HepG2 (cell line): ENCODE results near the gene DYDC2. TPM values are rescaled to one million over a fixed set of nuclear protein-coding genes. Genes with fewer than 3 reads are reported as not detected.

Source experiments
- ATAC-seq: fragments of 200-7000 bp; cut with Tn5 transposase; 3 replicates; pipeline ENCODE4 v1.9.1; 2020; ENCODE audit warnings: mild to moderate bottlenecking, moderate library complexity
- BruUV-seq: library from RNA; stranded (reverse); fragments of 400-500 nt; replicated peaks from 2 replicates; lab custom pipeline; 2021; lab: Mats Ljungman, UMichigan
- CTCF ChIA-PET: fragments of 300-600 bp; formaldehyde crosslinking; extraction: SDS; loops from one replicate; lab custom pipeline; 2021; ENCODE audit warnings: low total read pairs, inconsistent platforms, low intra/inter-chr PET ratio; lab: Yijun Ruan, JAX
- POLR2A ChIA-PET: fragments of 350-600 bp; sonication (Branson Sonifier 250); formaldehyde crosslinking; loops from one replicate; lab custom pipeline; 2020; ENCODE audit warnings: antibody characterized with exemption, inconsistent platforms; lab: Yijun Ruan, JAX
- DNase-seq: peaks from one replicate; pipeline ENCODE4 v3.0.0-alpha.2; 2015; ENCODE audit warnings: low spot score
- FAIRE-seq: peaks from 3 replicates; lab custom pipeline; 2011; peaks lifted over from hg19 to GRCh38; lab: Jason Lieb, UNC
- H2AFZ ChIP-seq: one replicate; pipeline ENCODE4 v1.6.1; 2011; ENCODE audit warnings: low read length, inconsistent platforms
- H3K27ac ChIP-seq: fragments of 300-600 bp; 3 replicates; pipeline ENCODE4 v1.8.0; 2011; ENCODE audit warnings: mixed run types, mild to moderate bottlenecking, mixed read lengths, low read length, inconsistent platforms; ENCODE audit not compliant: insufficient read depth; ENCODE audit errors: extremely low read length
- H3K27me3 ChIP-seq, 2 experiments: fragments of 200-600 bp in 1 of 2; 2 replicates in 1 of 2; 3 replicates in 1 of 2; pipeline versions ENCODE4 v1.6.0 to v1.8.0; 2011; ENCODE audit warnings: low read length in 2 of 2, mild to moderate bottlenecking in 2 of 2, moderate library complexity in 2 of 2, inconsistent platforms in 1 of 2; ENCODE audit not compliant: insufficient read depth in 2 of 2, control insufficient read depth in 1 of 2
- H3K36me3 ChIP-seq, 2 experiments: fragments of 200-600 bp in 1 of 2; replicated peaks in 1 of 2; 2 replicates in 1 of 2; 3 replicates in 1 of 2; pipeline versions ENCODE4 v1.5.1 to v1.8.0; 2011; ENCODE audit warnings: low read length in 2 of 2, inconsistent platforms in 1 of 2; ENCODE audit not compliant: insufficient read depth in 2 of 2, control insufficient read depth in 1 of 2
- H3K4me1 ChIP-seq: 2 replicates; pipeline ENCODE4 v1.5.1; 2012; ENCODE audit warnings: low read length, inconsistent platforms; ENCODE audit not compliant: insufficient read depth
- H3K4me2 ChIP-seq: 2 replicates; pipeline ENCODE4 v1.6.0; 2011; ENCODE audit warnings: low read depth, low read length, inconsistent platforms
- H3K4me3 ChIP-seq, 3 experiments: fragments of 200-600 bp in 1 of 3; sonication (generic), shearing (Covaris generic) in 1 of 3; replicated peaks in 1 of 3; 2 replicates each; pipeline ENCODE4 v1.5.1; 2011 to 2016; ENCODE audit warnings: low read length in 3 of 3, inconsistent platforms in 2 of 3, low read depth in 2 of 3, mild to moderate bottlenecking in 2 of 3, control low read depth in 1 of 3, mixed read lengths in 1 of 3; ENCODE audit not compliant: insufficient read depth in 1 of 3
- H3K79me2 ChIP-seq: one replicate; pipeline ENCODE4 v1.6.1; 2011; ENCODE audit warnings: low read length, inconsistent platforms; ENCODE audit not compliant: insufficient read depth
- H3K9ac ChIP-seq: 2 replicates; pipeline ENCODE4 v1.6.0; 2011; ENCODE audit warnings: mild to moderate bottlenecking, low read depth, low read length, inconsistent platforms; ENCODE audit not compliant: insufficient read depth
- H3K9me3 ChIP-seq: 2 replicates; pipeline ENCODE4 v1.5.1; 2012; ENCODE audit warnings: mild to moderate bottlenecking, low read length
- H4K20me1 ChIP-seq: 2 replicates; pipeline ENCODE4 v1.6.0; 2011; ENCODE audit warnings: inconsistent platforms, mild to moderate bottlenecking, low read length, moderate library complexity; ENCODE audit not compliant: insufficient read depth
- ARID5B ChIP-seq: IDR thresholded peaks from 2 replicates; pipeline ENCODE4 v1.4.0; 2020; ENCODE audit warnings: mild to moderate bottlenecking, missing genetic modification reagents
- ATRX ChIP-seq: sonication (generic); formaldehyde crosslinking; IDR thresholded peaks from 2 replicates; pipeline ENCODE4 v1.4.0; 2020; ENCODE audit warnings: missing genetic modification reagents, borderline replicate concordance
- FOXA3 ChIP-seq: IDR thresholded peaks from 2 replicates; pipeline ENCODE4 v1.6.1; 2016; ENCODE audit warnings: missing genetic modification reagents, missing compliant biosample characterization
- FOXJ3 ChIP-seq: sonication (generic); formaldehyde crosslinking; IDR thresholded peaks from 2 replicates; pipeline ENCODE4 v1.4.0; 2020; ENCODE audit warnings: missing genetic modification reagents, mild to moderate bottlenecking, borderline replicate concordance
- FUBP1 ChIP-seq: sonication (generic); formaldehyde crosslinking; IDR thresholded peaks from 2 replicates; pipeline ENCODE4 v1.5.1; 2020; ENCODE audit warnings: missing genetic modification reagents, mild to moderate bottlenecking, borderline replicate concordance
- MNT ChIP-seq: fragments of 450-650 bp; IDR thresholded peaks from 2 replicates; pipeline ENCODE4 v1.6.1; 2016
- MYC ChIP-seq: sonication (generic); formaldehyde crosslinking; IDR thresholded peaks from 2 replicates; pipeline ENCODE4 v1.9.0; 2021; ENCODE audit warnings: missing genetic modification reagents, borderline replicate concordance
- PAXIP1 ChIP-seq: sonication (generic); formaldehyde crosslinking; conservative IDR thresholded peaks from 2 replicates; pipeline ENCODE4 v1.4.0; 2020; ENCODE audit warnings: mild to moderate bottlenecking, missing genetic modification reagents, moderate library complexity
- PBX3 ChIP-seq: sonication (generic); formaldehyde crosslinking; IDR thresholded peaks from 2 replicates; pipeline ENCODE4 v1.8.1; 2023; ENCODE audit warnings: missing genetic modification reagents, inconsistent platforms, borderline replicate concordance
- RBM39 ChIP-seq: fragments of 200-400 bp; formaldehyde crosslinking; IDR thresholded peaks from one replicate; pipeline ENCODE4 v1.6.1; 2018; ENCODE audit warnings: antibody characterized with exemption, mild to moderate bottlenecking, low read depth, low read length; ENCODE audit not compliant: poor library complexity, severe bottlenecking
- ZNF678 ChIP-seq: sonication (generic); formaldehyde crosslinking; IDR thresholded peaks from 2 replicates; pipeline ENCODE4 v1.4.0; 2020; ENCODE audit warnings: mild to moderate bottlenecking, missing genetic modification reagents
- WGBS: methylation state at CpG from one replicate; pipeline ENCODE4 v1.1.6; 2017; ENCODE audit warnings: low lambda C conversion rate; 5-methylcytosine and 5-hydroxymethylcytosine counted together
- in situ Hi-C: cut with HindIII; loops from 2 replicates; pipeline ENCODE4 v1.10.0; 2017; ENCODE audit warnings: low pct_unique_long_range_greater_than_20kb; ENCODE audit not compliant: extremely low pct_ligation_motif_present
- intact Hi-C: fragments of 100-400 bp; cut with micrococcal nuclease; formaldehyde crosslinking; loops from one replicate; pipeline ENCODE4 v1.10.0; 2022; ENCODE audit not compliant: unreplicated experiment
- polyA plus RNA-seq, 8 experiments: library from polyadenylated mRNA; depleted of rRNA in 3 of 8; stranded (reverse) in 7 of 8; unstranded in 1 of 8; fragments of >200 nt; fragmentation: Illumina TruSeq in 4 of 8; extraction: Trizol in 4 of 8; gene quantifications; 2 replicates each; pipeline versions ENCODE4 v1.2.1 to v1.2.3, GENCODE V29; 2011 to 2016; ENCODE audit warnings: low read depth in 4 of 8, missing spikeins in 1 of 8, mixed read lengths in 1 of 8; ENCODE audit not compliant: insufficient read depth in 1 of 8
- total RNA-seq, 5 experiments: library from RNA; depleted of rRNA; stranded (reverse); fragments of >200 nt; fragmentation: Illumina TruSeq; extraction: Trizol; gene quantifications; 2 replicates each; pipeline ENCODE4 v1.2.3, GENCODE V29; 2016; ENCODE audit warnings: low read depth in 1 of 5

The DYDC2 gene
- total and polyA plus RNA-seq, 2 of the 13 experiments (the other 11 are each of a cell fraction or from before 2014, with no cell fraction given), result 0.98 to 2.3 TPM

GRCh38 chr10:80344912-80345311 is 11.7 kb upstream of the DYDC2 start:
- Histone ChIP-seq H3K36me3 (no peaks in the 10 kb centered on the region), H3K9me3 (no peaks in the 10 kb centered on the region), H3K27me3 (no peaks in the 10 kb centered on the region), H3K4me3 (no peak overlapping the region), H3K4me1 (peaks cover 12% of the 10 kb centered on the region), H2AFZ (no peak overlapping the region), H3K79me2 (no peaks in the 10 kb centered on the region), H4K20me1 (no peaks in the 10 kb centered on the region), H3K27ac (no peak overlapping the region), H3K4me2 (peak overlapping the region; percentile 36; the same call in 1 of the 2 replicates), H3K9ac (peak overlapping the region; percentile 19; the same call in 1 of the 2 replicates)
- TSS peak; percentile 90 for BruUV-seq
- FAIRE-seq (no peak), DNase-seq (peak; percentile 13), ATAC-seq (peak; percentile 90)
- intact Hi-C loops (no loop called here), in situ Hi-C loops (no loop called here)
- POLR2A ChIA-PET, result interaction anchor here (0.9 to 1.6 kb wide), 6 partner anchors 11 to 72 kb away, joined by 3 to 9 read pairs (median 4); partner anchors contain the start of genes MAT1A and PRXL2A
- CTCF ChIA-PET, result no interaction called here
- 0% methylated on average over 2 of the region's 2 CpGs for WGBS
- TF ChIP-seq PBX3 (CRISPR knock-in tag), result no peak
- TF ChIP-seq FOXA3 (CRISPR knock-in tag), result 0 out of 2 replicates have a peak, but pooled peaks have one; percentile 38
- TF ChIP-seq FOXJ3, result peak; percentile 34; the same call in 1 of the 2 replicates
- peak; percentile 36; the same call in 1 of the 2 replicates for TF ChIP-seq ARID5B (CRISPR knock-in tag)
- peak; percentile 60; the same call in 1 of the 2 replicates for TF ChIP-seq PAXIP1 (CRISPR knock-in tag)
- TF ChIP-seq MNT, result no peak
- TF ChIP-seq ZNF678, result no peak
- no peak for TF ChIP-seq RBM39
- no peak for TF ChIP-seq FUBP1 (CRISPR knock-in tag)
- no peak for TF ChIP-seq MYC (CRISPR knock-in tag)
- TF ChIP-seq ATRX (CRISPR knock-in tag), result no peak
